WTC11 (cell line): ENCODE data around the gene MOB3A.

ENCODE experiments used
- JUN ChIP-seq: sonication (generic); formaldehyde crosslinking; IDR thresholded peaks from 2 replicates; pipeline ENCODE4 v1.8.0; 2023; ENCODE audit warnings: mild to moderate bottlenecking, missing genetic modification reagents
- MAX ChIP-seq: sonication (generic); formaldehyde crosslinking; IDR thresholded peaks from 2 replicates; pipeline ENCODE4 v1.8.0; 2022; ENCODE audit warnings: mild to moderate bottlenecking, missing genetic modification reagents
- TF ChIP-seq, protein P1 (sequence below): fragments of 200-600 bp; IDR thresholded peaks from 2 replicates; pipeline ENCODE4 v1.8.0; 2022; ENCODE audit warnings: antibody characterized with exemption
- TF ChIP-seq, protein P2 (sequence below): fragments of 250-450 bp; sonication (Bioruptor Pico); IDR thresholded peaks from 2 replicates; pipeline ENCODE4 v2.1.2; 2022; ENCODE audit warnings: mild to moderate bottlenecking, moderate library complexity

DNA sequence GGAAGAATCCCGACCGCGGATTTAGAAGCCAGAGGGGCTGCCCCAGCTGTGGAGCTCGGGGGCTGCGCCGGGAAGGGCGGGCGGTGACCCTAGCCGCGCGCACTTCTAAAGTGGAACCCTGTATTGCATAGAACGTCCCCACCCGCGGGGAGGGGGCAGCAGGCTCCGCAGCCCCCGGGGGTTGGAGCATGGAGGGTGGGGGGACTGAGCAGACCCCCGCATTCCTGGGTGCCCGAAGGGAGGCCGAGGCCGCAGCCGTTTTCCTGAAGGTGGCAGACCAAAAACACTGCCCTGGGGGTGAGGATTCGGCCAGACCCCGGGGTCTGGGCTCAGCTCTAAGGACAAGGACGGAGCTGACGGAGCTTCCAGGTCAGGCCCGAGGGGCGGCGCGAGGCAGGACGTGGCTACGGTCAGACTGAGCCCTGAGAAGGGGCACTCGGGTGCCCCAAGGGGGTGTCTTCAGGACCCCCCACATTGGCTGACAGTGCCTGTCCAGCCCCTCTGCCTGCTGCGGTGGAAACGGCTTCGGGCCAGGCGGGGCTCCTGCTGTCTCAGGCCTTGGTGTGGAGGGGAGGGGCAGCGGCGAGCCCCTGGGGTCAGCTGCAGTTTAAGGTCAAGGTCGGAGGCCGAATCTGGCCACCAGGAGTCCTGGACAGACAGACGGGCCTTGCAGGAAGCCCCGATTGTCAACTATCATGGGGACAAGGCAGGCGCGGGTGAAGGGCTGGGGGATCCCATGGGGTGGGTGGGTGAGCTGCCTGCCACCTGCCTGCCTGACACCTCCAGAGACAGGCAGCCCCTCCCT, 57.6 kb downstream of the MOB3A start:
- no peak for TF ChIP-seq JUN (CRISPR knock-in tag)
- TF ChIP-seq MAX (CRISPR knock-in tag), result no peak
- TF ChIP-seq, protein P1, sequence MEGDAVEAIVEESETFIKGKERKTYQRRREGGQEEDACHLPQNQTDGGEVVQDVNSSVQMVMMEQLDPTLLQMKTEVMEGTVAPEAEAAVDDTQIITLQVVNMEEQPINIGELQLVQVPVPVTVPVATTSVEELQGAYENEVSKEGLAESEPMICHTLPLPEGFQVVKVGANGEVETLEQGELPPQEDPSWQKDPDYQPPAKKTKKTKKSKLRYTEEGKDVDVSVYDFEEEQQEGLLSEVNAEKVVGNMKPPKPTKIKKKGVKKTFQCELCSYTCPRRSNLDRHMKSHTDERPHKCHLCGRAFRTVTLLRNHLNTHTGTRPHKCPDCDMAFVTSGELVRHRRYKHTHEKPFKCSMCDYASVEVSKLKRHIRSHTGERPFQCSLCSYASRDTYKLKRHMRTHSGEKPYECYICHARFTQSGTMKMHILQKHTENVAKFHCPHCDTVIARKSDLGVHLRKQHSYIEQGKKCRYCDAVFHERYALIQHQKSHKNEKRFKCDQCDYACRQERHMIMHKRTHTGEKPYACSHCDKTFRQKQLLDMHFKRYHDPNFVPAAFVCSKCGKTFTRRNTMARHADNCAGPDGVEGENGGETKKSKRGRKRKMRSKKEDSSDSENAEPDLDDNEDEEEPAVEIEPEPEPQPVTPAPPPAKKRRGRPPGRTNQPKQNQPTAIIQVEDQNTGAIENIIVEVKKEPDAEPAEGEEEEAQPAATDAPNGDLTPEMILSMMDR, result no peak
- TF ChIP-seq, protein P2, sequence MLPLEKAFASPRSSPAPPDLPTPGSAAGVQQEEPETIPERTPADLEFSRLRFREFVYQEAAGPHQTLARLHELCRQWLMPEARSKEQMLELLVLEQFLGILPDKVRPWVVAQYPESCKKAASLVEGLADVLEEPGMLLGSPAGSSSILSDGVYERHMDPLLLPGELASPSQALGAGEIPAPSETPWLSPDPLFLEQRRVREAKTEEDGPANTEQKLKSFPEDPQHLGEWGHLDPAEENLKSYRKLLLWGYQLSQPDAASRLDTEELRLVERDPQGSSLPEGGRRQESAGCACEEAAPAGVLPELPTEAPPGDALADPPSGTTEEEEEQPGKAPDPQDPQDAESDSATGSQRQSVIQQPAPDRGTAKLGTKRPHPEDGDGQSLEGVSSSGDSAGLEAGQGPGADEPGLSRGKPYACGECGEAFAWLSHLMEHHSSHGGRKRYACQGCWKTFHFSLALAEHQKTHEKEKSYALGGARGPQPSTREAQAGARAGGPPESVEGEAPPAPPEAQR (CRISPR knock-in tag), result no peak
